Astrocyte (in vitro differentiated cells and primary cell): ENCODE measurements around the gene LHFPL3. TPM values are rescaled to one million over a fixed set of nuclear protein-coding genes. Genes with fewer than 3 reads are reported as not detected.

Experiments used
- DNase-seq: peaks from one replicate; pipeline ENCODE4 v3.0.0-alpha.2; 2010; ENCODE audit warnings: low read depth
- FAIRE-seq: peaks from 2 replicates; lab custom pipeline; 2011; peaks lifted over from hg19 to GRCh38; lab: Jason Lieb, UNC
- H2AFZ ChIP-seq: 2 replicates; pipeline ENCODE4 v1.6.0; 2012; ENCODE audit warnings: low read depth, low read length, inconsistent platforms
- H3K27ac ChIP-seq: 2 replicates; pipeline ENCODE4 v1.5.1; 2011; ENCODE audit warnings: low read depth, low read length, inconsistent platforms
- H3K27me3 ChIP-seq: 2 replicates; pipeline ENCODE4 v1.6.0; 2011; ENCODE audit warnings: low read length, inconsistent platforms; ENCODE audit not compliant: insufficient read depth
- H3K36me3 ChIP-seq: 2 replicates; pipeline ENCODE4 v1.5.1; 2011; ENCODE audit warnings: low read length, inconsistent platforms; ENCODE audit not compliant: insufficient read depth
- H3K4me1 ChIP-seq: 2 replicates; pipeline ENCODE4 v1.5.1; 2011; ENCODE audit warnings: low read length, inconsistent platforms; ENCODE audit not compliant: insufficient read depth
- H3K4me2 ChIP-seq: 2 replicates; pipeline ENCODE4 v1.6.0; 2012; ENCODE audit warnings: low read length, inconsistent platforms
- H3K4me3 ChIP-seq: 2 replicates; pipeline ENCODE4 v1.5.1; 2011; ENCODE audit warnings: low read depth, mild to moderate bottlenecking, low read length, inconsistent platforms; ENCODE audit not compliant: insufficient read depth
- H3K79me2 ChIP-seq: 2 replicates; pipeline ENCODE4 v1.6.0; 2012; ENCODE audit warnings: mild to moderate bottlenecking, low read length, inconsistent platforms; ENCODE audit not compliant: insufficient read depth
- H3K9ac ChIP-seq: 2 replicates; pipeline ENCODE4 v1.6.0; 2012; ENCODE audit warnings: mild to moderate bottlenecking, low read length, inconsistent platforms
- H3K9me3 ChIP-seq: 2 replicates; pipeline ENCODE4 v1.5.1; 2012; ENCODE audit warnings: low read depth, mild to moderate bottlenecking, low read length, inconsistent platforms; ENCODE audit not compliant: insufficient read depth
- H4K20me1 ChIP-seq: 2 replicates; pipeline ENCODE4 v1.6.0; 2012; ENCODE audit warnings: low read length, inconsistent platforms; ENCODE audit not compliant: insufficient read depth
- H3K27ac Mint-ChIP-seq: one replicate; pipeline ENCODE4 v1.8.0; 2021; ENCODE audit warnings: mild to moderate bottlenecking, mixed read lengths; ENCODE audit not compliant: unreplicated experiment
- H3K27me3 Mint-ChIP-seq: one replicate; pipeline ENCODE4 v1.8.0; 2021; ENCODE audit warnings: low read depth, mixed read lengths; ENCODE audit not compliant: unreplicated experiment
- H3K36me3 Mint-ChIP-seq: one replicate; pipeline ENCODE4 v1.8.0; 2021; ENCODE audit warnings: low read depth, mixed read lengths; ENCODE audit not compliant: unreplicated experiment
- H3K4me1 Mint-ChIP-seq: one replicate; pipeline ENCODE4 v1.8.0; 2021; ENCODE audit warnings: low read depth, mixed read lengths; ENCODE audit not compliant: unreplicated experiment
- H3K4me3 Mint-ChIP-seq: one replicate; pipeline ENCODE4 v1.8.0; 2021; ENCODE audit warnings: mild to moderate bottlenecking, moderate library complexity, mixed read lengths; ENCODE audit not compliant: unreplicated experiment
- H3K9me3 Mint-ChIP-seq: one replicate; pipeline ENCODE4 v1.8.0; 2021; ENCODE audit warnings: mild to moderate bottlenecking, mixed read lengths; ENCODE audit not compliant: unreplicated experiment
- CTCF ChIP-seq: IDR thresholded peaks from 2 replicates; pipeline ENCODE4 v1.5.1; 2011; ENCODE audit warnings: low read depth, mild to moderate bottlenecking, inconsistent platforms, low read length, moderate library complexity; ENCODE audit not compliant: insufficient read depth
- EZH2 ChIP-seq: IDR thresholded peaks from 2 replicates; pipeline ENCODE4 v1.6.1; 2012; ENCODE audit warnings: mild to moderate bottlenecking, low read length, inconsistent platforms; ENCODE audit not compliant: insufficient read depth
- total RNA-seq: library from RNA; stranded (reverse); gene quantifications from 2 replicates; pipeline ENCODE4 v1.2.1, GENCODE V29; 2021

Gene LHFPL3
- total RNA-seq, 1 donor from 2014 or later: not detected

- no peak overlapping the region for H3K4me3 Mint-ChIP-seq
- DNase-seq: no peak
- no peak for FAIRE-seq
- H3K4me1 Mint-ChIP-seq: no peaks in the 10 kb centered on the region
- Histone ChIP-seq H3K4me2 (no peak overlapping the region), H3K36me3 (no peaks in the 10 kb centered on the region), H3K9ac (no peak overlapping the region), H3K4me3 (no peak overlapping the region), H3K9me3 (no peaks in the 10 kb centered on the region), H3K79me2 (no peaks in the 10 kb centered on the region), H2AFZ (no peak overlapping the region), H3K27ac (no peak overlapping the region), H3K4me1 (no peaks in the 10 kb centered on the region), H3K27me3 (no peaks in the 10 kb centered on the region), H4K20me1 (no peaks in the 10 kb centered on the region)
- H3K9me3 Mint-ChIP-seq: no peaks in the 10 kb centered on the region
- no peak for TF ChIP-seq CTCF
- peaks cover 7% of the 10 kb centered on the region for H3K27me3 Mint-ChIP-seq
- H3K27ac Mint-ChIP-seq: no peak overlapping the region
- no peaks in the 10 kb centered on the region for H3K36me3 Mint-ChIP-seq
Measured at GRCh38 chr7:104836976-104837375, 508.6 kb downstream of the LHFPL3 start.

GRCh38 chr7:104838537-104839299 lies 510.3 kb downstream of the LHFPL3 start:
- Histone ChIP-seq H3K9ac (no peak overlapping the region), H3K79me2 (no peaks in the 10 kb centered on the region), H3K36me3 (no peaks in the 10 kb centered on the region), H3K4me1 (no peaks in the 10 kb centered on the region), H3K27me3 (no peaks in the 10 kb centered on the region), H2AFZ (no peak overlapping the region), H3K4me2 (no peak overlapping the region), H3K27ac (no peak overlapping the region), H3K9me3 (no peaks in the 10 kb centered on the region), H3K4me3 (no peak overlapping the region), H4K20me1 (no peaks in the 10 kb centered on the region)
- Mint-ChIP-seq H3K36me3 (no peaks in the 10 kb centered on the region), H3K4me3 (no peak overlapping the region), H3K4me1 (no peaks in the 10 kb centered on the region), H3K27ac (no peak overlapping the region), H3K27me3 (peaks cover 7% of the 10 kb centered on the region), H3K9me3 (no peaks in the 10 kb centered on the region)
- no peak for DNase-seq
- FAIRE-seq: no peak
- no peak for TF ChIP-seq CTCF
- TF ChIP-seq EZH2: no peak

GRCh38 chr7:104839842-104840241 lies 511.4 kb downstream of the LHFPL3 start:
- Mint-ChIP-seq H3K9me3 (no peaks in the 10 kb centered on the region), H3K27me3 (peaks cover 3% of the 10 kb centered on the region), H3K4me1 (no peaks in the 10 kb centered on the region), H3K36me3 (no peaks in the 10 kb centered on the region), H3K27ac (no peak overlapping the region), H3K4me3 (no peak overlapping the region)
- no peaks in the 10 kb centered on the region for H3K36me3 ChIP-seq
- no peaks in the 10 kb centered on the region for H3K4me1 ChIP-seq
- no peaks in the 10 kb centered on the region for H3K27me3 ChIP-seq
- no peak for DNase-seq
- H3K9me3 ChIP-seq: no peaks in the 10 kb centered on the region
- no peak overlapping the region for H3K27ac ChIP-seq
- H3K79me2 ChIP-seq: no peaks in the 10 kb centered on the region
- FAIRE-seq: no peak
- no peak overlapping the region for H3K4me2 ChIP-seq
- no peak for TF ChIP-seq EZH2
- no peak for TF ChIP-seq CTCF
- H2AFZ ChIP-seq: no peak overlapping the region
- H3K4me3 ChIP-seq: no peak overlapping the region
- no peaks in the 10 kb centered on the region for H4K20me1 ChIP-seq
- no peak overlapping the region for H3K9ac ChIP-seq
